WTC11 (cell line): ENCODE results near the gene PTPRU. TPM values are rescaled to one million over a fixed set of nuclear protein-coding genes. Genes with fewer than 3 reads are reported as not detected.
A peak's percentile ranks its signal among the peaks of the same experiment; 100 is the strongest.

Source experiments
- ATAC-seq: fragments of 200-7000 bp; cut with Tn5 transposase; 2 replicates; pipeline ENCODE4 v1.10.0; 2021; ENCODE audit warnings: mild to moderate bottlenecking, moderate library complexity
- CTCF ChIA-PET: fragments of 300-600 bp; sonication (Branson Sonifier 250); formaldehyde crosslinking; loops from one replicate; lab custom pipeline; 2021; ENCODE audit warnings: antibody characterized with exemption; lab: Charles Lee
- POLR2A ChIA-PET: fragments of 350-600 bp; sonication (Branson Sonifier 250); formaldehyde crosslinking; loops from one replicate; lab custom pipeline; 2021; ENCODE audit warnings: antibody characterized with exemption; lab: Charles Lee
- DNase-seq: peaks from one replicate; pipeline ENCODE4 v3.0.0; 2021; ENCODE audit warnings: low spot score
- H3K27ac Mint-ChIP-seq: 2 replicates; pipeline ENCODE4 v1.8.0; 2021; ENCODE audit warnings: mixed read lengths
- H3K27me3 Mint-ChIP-seq: 2 replicates; pipeline ENCODE4 v1.8.0; 2021; ENCODE audit warnings: low read depth, mild to moderate bottlenecking, moderate library complexity, mixed read lengths
- H3K36me3 Mint-ChIP-seq: 2 replicates; pipeline ENCODE4 v1.8.0; 2021; ENCODE audit warnings: mixed read lengths
- H3K4me1 Mint-ChIP-seq: 2 replicates; pipeline ENCODE4 v1.8.0; 2022; ENCODE audit warnings: mixed read lengths
- H3K4me3 Mint-ChIP-seq: 2 replicates; pipeline ENCODE4 v1.8.0; 2021; ENCODE audit warnings: mild to moderate bottlenecking, moderate library complexity, mixed read lengths
- H3K9me3 Mint-ChIP-seq: 2 replicates; pipeline ENCODE4 v1.8.0; 2021; ENCODE audit warnings: mixed read lengths
- ATF2 ChIP-seq: sonication (generic); formaldehyde crosslinking; IDR thresholded peaks from 2 replicates; pipeline ENCODE4 v1.8.1; 2022; ENCODE audit warnings: low read depth, missing genetic modification reagents, borderline replicate concordance
- ELF4 ChIP-seq: sonication (generic); formaldehyde crosslinking; IDR thresholded peaks from 2 replicates; pipeline ENCODE4 v1.8.1; 2022; ENCODE audit warnings: low read depth, mild to moderate bottlenecking, moderate library complexity, missing genetic modification reagents
- ESRRA ChIP-seq: sonication (generic); formaldehyde crosslinking; IDR thresholded peaks from 2 replicates; pipeline ENCODE4 v1.8.1; 2022; ENCODE audit warnings: mild to moderate bottlenecking, missing genetic modification reagents, borderline replicate concordance
- ETV6 ChIP-seq: sonication (generic); formaldehyde crosslinking; IDR thresholded peaks from 2 replicates; pipeline ENCODE4 v1.8.1; 2022; ENCODE audit warnings: mild to moderate bottlenecking, missing genetic modification reagents
- FOXP4 ChIP-seq: sonication (generic); formaldehyde crosslinking; IDR thresholded peaks from 2 replicates; pipeline ENCODE4 v1.8.0; 2022; ENCODE audit warnings: mild to moderate bottlenecking, missing genetic modification reagents
- MLX ChIP-seq: sonication (generic); formaldehyde crosslinking; IDR thresholded peaks from 2 replicates; pipeline ENCODE4 v1.8.1; 2023; ENCODE audit warnings: mild to moderate bottlenecking, missing genetic modification reagents, moderate library complexity
- NR1H2 ChIP-seq: sonication (generic); formaldehyde crosslinking; IDR thresholded peaks from 2 replicates; pipeline ENCODE4 v1.9.0; 2021; ENCODE audit warnings: mild to moderate bottlenecking, moderate library complexity, missing genetic modification reagents
- OVOL2 ChIP-seq: fragments of 250-450 bp; sonication (Bioruptor Pico); IDR thresholded peaks from 2 replicates; pipeline ENCODE4 v1.9.0; 2021; ENCODE audit warnings: mild to moderate bottlenecking, borderline replicate concordance
- PREB ChIP-seq: sonication (generic); formaldehyde crosslinking; IDR thresholded peaks from 2 replicates; pipeline ENCODE4 v1.8.1; 2022; ENCODE audit warnings: mild to moderate bottlenecking, missing genetic modification reagents, moderate library complexity, borderline replicate concordance
- SOX15 ChIP-seq: fragments of 250-450 bp; sonication (Bioruptor Pico); IDR thresholded peaks from 2 replicates; pipeline ENCODE4 v1.9.0; 2021; ENCODE audit warnings: mild to moderate bottlenecking
- TCF7 ChIP-seq: sonication (generic); formaldehyde crosslinking; IDR thresholded peaks from 2 replicates; pipeline ENCODE4 v1.8.0; 2022; ENCODE audit warnings: mild to moderate bottlenecking, low read depth, missing genetic modification reagents, moderate library complexity
- TEAD1 ChIP-seq: sonication (generic); formaldehyde crosslinking; IDR thresholded peaks from 2 replicates; pipeline ENCODE4 v1.8.0; 2022; ENCODE audit warnings: mild to moderate bottlenecking, missing genetic modification reagents
- TEAD4 ChIP-seq: sonication (generic); formaldehyde crosslinking; IDR thresholded peaks from 2 replicates; pipeline ENCODE4 v1.8.0; 2022; ENCODE audit warnings: mild to moderate bottlenecking, missing genetic modification reagents
- ZBTB43 ChIP-seq: sonication (generic); formaldehyde crosslinking; IDR thresholded peaks from 2 replicates; pipeline ENCODE4 v1.8.1; 2023; ENCODE audit warnings: mild to moderate bottlenecking, missing genetic modification reagents
- ZNF232 ChIP-seq: sonication (generic); formaldehyde crosslinking; IDR thresholded peaks from 2 replicates; pipeline ENCODE4 v1.8.0; 2022; ENCODE audit warnings: mild to moderate bottlenecking, missing genetic modification reagents
- total RNA-seq: library from RNA; stranded (reverse); gene quantifications from 3 replicates; pipeline ENCODE4 v1.2.3, GENCODE V29; 2021

The PTPRU gene
- total RNA-seq, 1 experiment from 2014 or later: 75.4 TPM

GRCh38 chr1:29269382-29269781 is 33.1 kb downstream of the PTPRU start:
- Mint-ChIP-seq H3K4me3 (no peak overlapping the region), H3K4me1 (peaks cover 24% of the 10 kb centered on the region), H3K27me3 (no peaks in the 10 kb centered on the region), H3K36me3 (peaks cover 7% of the 10 kb centered on the region; the same call in 1 of the 2 replicates), H3K9me3 (no peaks in the 10 kb centered on the region), H3K27ac (no peak overlapping the region)
- DNase-seq: no peak
- no peak for ATAC-seq
- no peak for TF ChIP-seq ELF4 (CRISPR knock-in tag)
- ChIA-PET CTCF (interaction anchor here (1.2 to 3.6 kb wide), 2 partner anchors 9 to 12 kb away, joined by 5 to 13 read pairs; no protein-coding TSS in a partner anchor), POLR2A (no interaction called here)

- Mint-ChIP-seq H3K27me3 (no peaks in the 10 kb centered on the region), H3K27ac (peak overlapping the region; percentile 43; the same call in 1 of the 2 replicates), H3K9me3 (no peaks in the 10 kb centered on the region), H3K4me1 (peaks cover 24% of the 10 kb centered on the region), H3K4me3 (peak overlapping the region; percentile 24; the same call in 1 of the 2 replicates)
- ChIA-PET POLR2A (interaction anchor here (0.8 to 1.3 kb wide), 5 partner anchors 11 to 20 kb away, joined by 3 to 5 read pairs (median 3); no protein-coding TSS in a partner anchor), CTCF (interaction anchor here (0.7 to 3.6 kb wide), 5 partner anchors 11 to 1025 kb away, joined by 3 to 13 read pairs (median 4); no protein-coding TSS in a partner anchor)
- ATAC-seq: no peak
- no peak for DNase-seq
- TF ChIP-seq ESRRA (CRISPR knock-in tag) (no peak), ZNF232 (CRISPR knock-in tag) (no peak), OVOL2 (CRISPR knock-in tag) (no peak), PREB (no peak), NR1H2 (CRISPR knock-in tag) (no peak), ELF4 (CRISPR knock-in tag) (no peak), TCF7 (CRISPR knock-in tag) (no peak)
- TF ChIP-seq, all 79 proteins: peak for 0
- H3K36me3 Mint-ChIP-seq: peaks cover 7% of the 10 kb centered on the region
These were observed 34.7 kb downstream of the PTPRU start for GRCh38 chr1:29270929-29271521.

GRCh38 chr1:29271724-29272123 is 35.4 kb downstream of the PTPRU start:
- Mint-ChIP-seq H3K36me3 (peaks cover 12% of the 10 kb centered on the region), H3K4me3 (peak overlapping the region; percentile 48), H3K9me3 (peaks cover 1% of the 10 kb centered on the region; the same call in 1 of the 2 replicates), H3K27ac (peak overlapping the region; percentile 87), H3K4me1 (peaks cover 24% of the 10 kb centered on the region), H3K27me3 (no peaks in the 10 kb centered on the region)
- DNase-seq (peak; percentile 79), ATAC-seq (peak; percentile 99)
- TF ChIP-seq ATF2 (CRISPR knock-in tag) (no peak), TEAD4 (CRISPR knock-in tag) (peak; percentile 98), FOXP4 (CRISPR knock-in tag) (no peak), SOX15 (CRISPR knock-in tag) (no peak), ETV6 (CRISPR knock-in tag) (no peak), TEAD1 (CRISPR knock-in tag) (peak; percentile 99), MLX (CRISPR knock-in tag) (no peak), ZBTB43 (peak; percentile 97)
- ChIA-PET CTCF (interaction anchor here (0.7 to 3.6 kb wide), 5 partner anchors 11 to 1025 kb away, joined by 3 to 13 read pairs (median 4); no protein-coding TSS in a partner anchor), POLR2A (interaction anchor here (0.9 to 1.3 kb wide), 2 partner anchors 11 to 12 kb away, joined by 3 to 5 read pairs; no protein-coding TSS in a partner anchor)
